Fibroblast of lung (primary cell): ENCODE measurements around the gene SEPTIN5. TPM values are rescaled to one million over a fixed set of nuclear protein-coding genes. Genes with fewer than 3 reads are reported as not detected.

Experiments used
- DNase-seq, 2 donors: peaks; one replicate each; pipeline versions ENCODE4 v3.0.0 to v3.0.0-alpha.2; 2010; ENCODE audit warnings: low read depth in 2 of 2
- H2AFZ ChIP-seq: 2 replicates; pipeline ENCODE4 v1.5.1; 2012; ENCODE audit warnings: low read length, control low read depth, inconsistent platforms
- H3K27ac ChIP-seq: 2 replicates; pipeline ENCODE4 v1.5.1; 2011; ENCODE audit warnings: low read length, control low read depth; ENCODE audit not compliant: insufficient read depth
- H3K27me3 ChIP-seq: 2 replicates; pipeline ENCODE4 v1.5.1; 2011; ENCODE audit warnings: mild to moderate bottlenecking, low read length; ENCODE audit not compliant: control insufficient read depth, insufficient read depth
- H3K36me3 ChIP-seq: 2 replicates; pipeline ENCODE4 v1.5.1; 2011; ENCODE audit warnings: low read length; ENCODE audit not compliant: control insufficient read depth, insufficient read depth
- H3K4me1 ChIP-seq: 2 replicates; pipeline ENCODE4 v1.5.1; 2011; ENCODE audit warnings: low read length; ENCODE audit not compliant: control insufficient read depth, insufficient read depth; ENCODE audit errors: extremely low read depth
- H3K4me2 ChIP-seq: 2 replicates; pipeline ENCODE4 v1.5.1; 2011; ENCODE audit warnings: low read length, control low read depth; ENCODE audit not compliant: insufficient read depth; ENCODE audit errors: extremely low read depth
- H3K4me3 ChIP-seq, 4 experiments: fragments of 200-600 bp in 1 of 4; sonication (generic) in 1 of 4; replicated peaks in 1 of 4; 2 replicates each; pipeline ENCODE4 v1.5.1; 2011 to 2016; ENCODE audit warnings: low read length in 4 of 4, low read depth in 3 of 4, mild to moderate bottlenecking in 3 of 4, control low read depth in 2 of 4, inconsistent platforms in 1 of 4, mixed read lengths in 1 of 4; ENCODE audit not compliant: insufficient read depth in 1 of 4; ENCODE audit errors: control extremely low read depth in 1 of 4
- H3K79me2 ChIP-seq: 2 replicates; pipeline ENCODE4 v1.5.1; 2012; ENCODE audit warnings: mild to moderate bottlenecking, low read length, inconsistent platforms; ENCODE audit not compliant: control insufficient read depth, insufficient read depth
- H3K9ac ChIP-seq: 2 replicates; pipeline ENCODE4 v1.5.1; 2011; ENCODE audit warnings: mild to moderate bottlenecking, low read length, control low read depth; ENCODE audit not compliant: insufficient read depth
- H3K9me3 ChIP-seq: 2 replicates; pipeline ENCODE4 v1.5.1; 2012; ENCODE audit warnings: low read depth, low read length; ENCODE audit not compliant: control insufficient read depth, insufficient read depth
- H4K20me1 ChIP-seq: 2 replicates; pipeline ENCODE4 v1.5.1; 2011; ENCODE audit warnings: low read length; ENCODE audit not compliant: control insufficient read depth, insufficient read depth; ENCODE audit errors: extremely low read depth
- CTCF ChIP-seq, 2 donors: IDR thresholded peaks in 1 of 2; conservative IDR thresholded peaks in 1 of 2; 1 replicate in 1 of 2; 2 replicates in 1 of 2; pipeline ENCODE4 v1.5.1; 2011 to 2012; ENCODE audit warnings: low read length in 2 of 2, control low read depth in 1 of 2, inconsistent platforms in 1 of 2, low read depth in 1 of 2, mild to moderate bottlenecking in 1 of 2
- EZH2 ChIP-seq: IDR thresholded peaks from 2 replicates; pipeline ENCODE4 v1.5.1; 2012; ENCODE audit warnings: low read length, control low read depth, mild to moderate bottlenecking; ENCODE audit errors: missing control alignments
- polyA plus RNA-seq, 2 donors: library from polyadenylated mRNA; depleted of rRNA in 1 of 2; stranded (reverse) in 1 of 2; unstranded in 1 of 2; fragments of >200 nt; gene quantifications; 2 replicates each; pipeline ENCODE4 v1.2.1, GENCODE V29; 2011 to 2012; ENCODE audit warnings: missing spikeins in 1 of 2
- total RNA-seq: library from RNA; depleted of rRNA; stranded (reverse); fragments of >200 nt; gene quantifications from 2 replicates; pipeline ENCODE4 v1.2.1, GENCODE V29; 2014

Gene SEPTIN5
- total and polyA plus RNA-seq, 2 donors (not counting 1 experiment from before 2014, with no cell fraction given) = 14.5 to 25.8 TPM

GRCh38 chr22:19665784-19666672 is 48.3 kb upstream of the SEPTIN5 start:
- Histone ChIP-seq H3K4me1 (peaks cover 9% of the 10 kb centered on the region), H4K20me1 (no peaks in the 10 kb centered on the region), H3K79me2 (no peaks in the 10 kb centered on the region), H3K4me2 (no peak overlapping the region), H3K9ac (no peak overlapping the region), H3K27me3 (peaks cover 9% of the 10 kb centered on the region), H3K36me3 (no peaks in the 10 kb centered on the region), H3K27ac (no peak overlapping the region), H3K4me3 (no peak overlapping the region), H3K9me3 (no peaks in the 10 kb centered on the region), H2AFZ (no peak overlapping the region)
- no peak for TF ChIP-seq CTCF (conservative IDR thresholded peaks at IDR 0.05 in 1 of 2, IDR thresholded peaks at IDR 0.05 in 1 of 2; ENCODE audit: low read depth in 1 of 2, low read length in 2 of 2)
- TF ChIP-seq EZH2 = no peak
- no peak for DNase-seq

- Histone ChIP-seq H3K9me3 (no peaks in the 10 kb centered on the region), H2AFZ (no peak overlapping the region), H3K36me3 (no peaks in the 10 kb centered on the region), H3K4me2 (no peak overlapping the region), H3K4me3 (no peak overlapping the region), H3K27me3 (peaks cover 9% of the 10 kb centered on the region), H3K9ac (no peak overlapping the region), H3K27ac (no peak overlapping the region), H4K20me1 (no peaks in the 10 kb centered on the region), H3K4me1 (peaks cover 9% of the 10 kb centered on the region), H3K79me2 (no peaks in the 10 kb centered on the region)
- peak; percentile 12 to 89 for DNase-seq
- no peak for TF ChIP-seq CTCF (conservative IDR thresholded peaks at IDR 0.05 in 1 of 2, IDR thresholded peaks at IDR 0.05 in 1 of 2; ENCODE audit: low read depth in 1 of 2, low read length in 2 of 2)
- TF ChIP-seq EZH2 = no peak
These were observed 47.4 kb upstream of the SEPTIN5 start for GRCh38 chr22:19666673-19667593.
